Mesodermal cell (in vitro differentiated cells): ENCODE measurements around the gene BANF2.

ENCODE experiments used
- H3K27ac ChIP-seq: 2 replicates; pipeline ENCODE4 v1.7.0; 2013; ENCODE audit warnings: mild to moderate bottlenecking, low read depth, low read length, moderate library complexity; ENCODE audit not compliant: severe bottlenecking
- H3K36me3 ChIP-seq: 2 replicates; pipeline ENCODE4 v1.7.1; 2013; ENCODE audit warnings: mild to moderate bottlenecking, low read length, moderate library complexity; ENCODE audit not compliant: control insufficient read depth, insufficient read depth
- H3K4me1 ChIP-seq: one replicate; pipeline ENCODE4 v1.7.1; 2013; ENCODE audit warnings: mild to moderate bottlenecking, low read length; ENCODE audit not compliant: insufficient read depth, control insufficient read depth, poor library complexity, severe bottlenecking
- H3K4me3 ChIP-seq: 2 replicates; pipeline ENCODE4 v1.7.0; 2013; ENCODE audit warnings: low read length, control low read depth, mild to moderate bottlenecking; ENCODE audit not compliant: insufficient read depth, poor library complexity, severe bottlenecking; ENCODE audit errors: extremely low read depth
- H3K9me3 ChIP-seq: 2 replicates; pipeline ENCODE4 v1.7.1; 2013; ENCODE audit warnings: mild to moderate bottlenecking, low read length, moderate library complexity; ENCODE audit not compliant: control insufficient read depth
- WGBS, 2 experiments: methylation state at CpG; one replicate each; pipeline ENCODE4 v1.1.5; 2013; ENCODE audit warnings: missing lambda C conversion rate in 2 of 2; ENCODE audit not compliant: insufficient coverage in 2 of 2; 5-methylcytosine and 5-hydroxymethylcytosine counted together

Gene BANF2

GRCh38 chr20:17734374-17734773 lies 34.6 kb downstream of the BANF2 start:
- no peak overlapping the region for H3K4me3 ChIP-seq
- 93 to 100% methylated on average over 2 to 3 of the region's 5 CpGs for WGBS, 2 experiments
- peaks cover 12% of the 10 kb centered on the region for H3K4me1 ChIP-seq
- H3K27ac ChIP-seq: no peak overlapping the region
- H3K36me3 ChIP-seq: no peaks in the 10 kb centered on the region
- peaks cover 24% of the 10 kb centered on the region for H3K9me3 ChIP-seq

- WGBS, 2 experiments: 62% methylated on average over 3 to 7 of the region's 9 CpGs
- Histone ChIP-seq H3K27ac (peak overlapping the region; percentile 72), H3K4me1 (peaks cover 12% of the 10 kb centered on the region)
Observed at GRCh38 chr20:17735206-17735804, 35.5 kb downstream of the BANF2 start.

GRCh38 chr20:17735959-17736621 lies 36.3 kb downstream of the BANF2 start:
- peaks cover 12% of the 10 kb centered on the region for H3K4me1 ChIP-seq
- H3K27ac ChIP-seq: no peak overlapping the region
- WGBS, 2 experiments: 90 to 100% methylated on average over 2 to 3 of the region's 4 CpGs
- no peaks in the 10 kb centered on the region for H3K36me3 ChIP-seq
- peaks cover 24% of the 10 kb centered on the region for H3K9me3 ChIP-seq
- no peak overlapping the region for H3K4me3 ChIP-seq

More at GRCh38 chr20:17735206-17735804, 35.5 kb downstream of the BANF2 start:
- Histone ChIP-seq H3K4me3 (no peak overlapping the region), H3K9me3 (peaks cover 24% of the 10 kb centered on the region), H3K36me3 (no peaks in the 10 kb centered on the region)

GRCh38 chr20:17738154-17738553 lies 38.4 kb downstream of the BANF2 start:
- H3K4me3 ChIP-seq: no peak overlapping the region
- 71 to 80% methylated on average over 1 of the region's 3 CpGs for WGBS, 2 experiments
- no peaks in the 10 kb centered on the region for H3K36me3 ChIP-seq
- peaks cover 24% of the 10 kb centered on the region for H3K9me3 ChIP-seq
- H3K27ac ChIP-seq: no peak overlapping the region
- H3K4me1 ChIP-seq: peaks cover 12% of the 10 kb centered on the region

GRCh38 chr20:17741220-17741619 lies 41.5 kb downstream of the BANF2 start:
- 97 to 99% methylated on average over 4 to 5 of the region's 5 CpGs for WGBS, 2 experiments

GRCh38 chr20:17742731-17743130 lies 43.0 kb downstream of the BANF2 start:
- Histone ChIP-seq H3K4me1 (peaks cover 8% of the 10 kb centered on the region), H3K36me3 (no peaks in the 10 kb centered on the region), H3K4me3 (no peak overlapping the region), H3K27ac (no peak overlapping the region), H3K9me3 (peaks cover 9% of the 10 kb centered on the region)
- WGBS, 2 experiments: 65 to 67% methylated on average over 3 to 4 of the region's 4 CpGs

More at GRCh38 chr20:17741220-17741619, 41.5 kb downstream of the BANF2 start:
- peaks cover 21% of the 10 kb centered on the region for H3K9me3 ChIP-seq
- H3K36me3 ChIP-seq: no peaks in the 10 kb centered on the region
- no peak overlapping the region for H3K4me3 ChIP-seq
- no peak overlapping the region for H3K27ac ChIP-seq
- peaks cover under 1% of the 10 kb centered on the region for H3K4me1 ChIP-seq

GRCh38 chr20:17743677-17744076 lies 43.9 kb downstream of the BANF2 start:
- Histone ChIP-seq H3K36me3 (no peaks in the 10 kb centered on the region), H3K4me3 (no peak overlapping the region), H3K27ac (no peak overlapping the region), H3K9me3 (peaks cover 6% of the 10 kb centered on the region), H3K4me1 (peaks cover 9% of the 10 kb centered on the region)
- WGBS, 2 experiments: 88 to 94% methylated on average over 4 of the region's 6 CpGs

GRCh38 chr20:17747431-17747846 lies 47.7 kb downstream of the BANF2 start:
- Histone ChIP-seq H3K4me3 (no peak overlapping the region), H3K9me3 (no peaks in the 10 kb centered on the region), H3K36me3 (no peaks in the 10 kb centered on the region), H3K4me1 (peaks cover 9% of the 10 kb centered on the region), H3K27ac (no peak overlapping the region)
- 87 to 89% methylated on average over 3 of the region's 4 CpGs for WGBS, 2 experiments

GRCh38 chr20:17748279-17748678 lies 48.5 kb downstream of the BANF2 start:
- Histone ChIP-seq H3K4me3 (no peak overlapping the region), H3K27ac (no peak overlapping the region), H3K9me3 (no peaks in the 10 kb centered on the region), H3K36me3 (no peaks in the 10 kb centered on the region), H3K4me1 (peaks cover 9% of the 10 kb centered on the region)
- WGBS, 2 experiments: 94 to 98% methylated on average over 3 of the region's 5 CpGs

GRCh38 chr20:17749626-17749977 lies 49.8 kb downstream of the BANF2 start:
- no peaks in the 10 kb centered on the region for H3K36me3 ChIP-seq
- 70 to 85% methylated on average over 4 of the region's 5 CpGs for WGBS, 2 experiments
- H3K4me3 ChIP-seq: no peak overlapping the region
- H3K27ac ChIP-seq: no peak overlapping the region
- H3K9me3 ChIP-seq: no peaks in the 10 kb centered on the region
- peaks cover 9% of the 10 kb centered on the region for H3K4me1 ChIP-seq
